Measurements from ENCODE around the gene ATP1A2.

ATP1A2 gene

GRCh38 chr1:160115545-160116282, at the start of gene ATP1A2:
TSS of gene ATP1A2 (plus strand) at chr1:160115759. CDS start at chr1:160115862, 103 bp downstream.
- no peak for TF ChIP-seq CTCF (IDR thresholded peaks at IDR 0.05; ENCODE audit: low read length, missing control alignments)
- H3K4me3 ChIP-seq (replicated peaks; ENCODE audit: low read depth, low read length): no peak within 1 kb of the TSS
- no peak for DNase-seq (ENCODE audit: low read depth)

GRCh38 chr1:160066829-160067745, 48.5 kb upstream of the ATP1A2 start:
- H3K4me3 ChIP-seq (replicated peaks; ENCODE audit: low read depth, low read length): no peak overlapping the region
- no peak for DNase-seq (ENCODE audit: low read depth)
- TF ChIP-seq CTCF (IDR thresholded peaks at IDR 0.05; ENCODE audit: low read length, missing control alignments): no peak

DNA sequence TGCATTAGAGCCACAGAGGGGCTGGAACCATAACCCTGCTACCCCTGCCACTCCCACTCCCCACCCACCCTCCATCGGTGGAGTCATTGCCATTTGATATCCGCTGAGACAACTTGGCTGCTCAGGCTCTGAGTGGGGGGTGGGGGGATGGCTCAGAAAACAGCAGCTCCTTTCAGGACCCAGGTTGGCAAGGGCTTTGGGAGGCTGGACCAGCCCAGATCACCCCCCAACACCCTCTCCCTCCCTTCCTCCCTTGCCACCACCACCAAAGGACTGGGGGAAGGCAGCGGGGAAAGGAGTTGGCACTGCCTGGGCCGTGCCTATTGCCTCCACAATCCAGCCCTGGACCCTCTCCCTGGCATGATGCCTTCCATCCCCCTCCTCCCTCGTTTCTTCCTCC, 47.3 kb upstream of the ATP1A2 start:
- no peak overlapping the region for H3K4me3 ChIP-seq (replicated peaks; ENCODE audit: low read depth, low read length)
- no peak for TF ChIP-seq CTCF (IDR thresholded peaks at IDR 0.05; ENCODE audit: low read length, missing control alignments)
- DNase-seq (ENCODE audit: low read depth): no peak

- peak within 1 kb of the TSS; percentile 63 for H3K4me3 ChIP-seq (replicated peaks; ENCODE audit: low read depth, low read length)
- DNase-seq (ENCODE audit: low read depth): no peak
- TF ChIP-seq CTCF (IDR thresholded peaks at IDR 0.05; ENCODE audit: low read length, missing control alignments): no peak
Measured at GRCh38 chr1:160069460-160070231, 45.9 kb upstream of the ATP1A2 start, which contains the start of gene KCNJ10. TSS of gene KCNJ10 (minus strand) at chr1:160070160. CDS start at chr1:160042532, 27,628 bp downstream.

GRCh38 chr1:160070243-160071163, 45.1 kb upstream of the ATP1A2 start:
- TF ChIP-seq CTCF (IDR thresholded peaks at IDR 0.05; ENCODE audit: low read length, missing control alignments): no peak
- H3K4me3 ChIP-seq (replicated peaks; ENCODE audit: low read depth, low read length): peak overlapping the region; percentile 63
- DNase-seq (ENCODE audit: low read depth): peak; percentile 44

GRCh38 chr1:160071289-160071688, 44.3 kb upstream of the ATP1A2 start:
- no peak overlapping the region for H3K4me3 ChIP-seq (replicated peaks; ENCODE audit: low read depth, low read length)
- no peak for TF ChIP-seq CTCF (IDR thresholded peaks at IDR 0.05; ENCODE audit: low read length, missing control alignments)
- DNase-seq (ENCODE audit: low read depth): no peak

Data from fibroblast of pulmonary artery (primary cell).